ENCODE data around the gene HIBCH.
A peak's percentile ranks its signal among the peaks of the same experiment; 100 is the strongest.

HIBCH gene

DNA sequence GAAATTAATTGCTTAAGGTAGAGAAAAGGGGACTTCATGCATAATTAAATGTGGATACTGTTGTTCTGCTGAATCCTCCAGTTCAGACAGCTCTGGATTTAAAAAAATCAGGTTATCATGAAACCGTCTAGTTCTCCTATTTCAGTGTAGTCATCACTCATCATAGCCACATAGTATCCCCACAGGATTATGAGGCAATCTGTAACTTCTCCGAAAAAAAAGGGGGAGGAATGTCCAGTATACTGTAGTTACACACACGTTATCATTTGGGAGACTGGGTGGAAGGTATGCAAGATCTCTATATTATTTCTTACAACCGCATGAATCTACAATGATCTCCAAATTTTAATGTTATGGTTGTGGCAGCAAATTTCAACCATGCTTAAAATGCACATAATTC, 114.0 kb downstream of the HIBCH start:
- TF ChIP-seq POLR2AphosphoS5 (IDR thresholded peaks at IDR 0.05; ENCODE audit: low read depth, low read length) = no peak
- TF ChIP-seq SPI1 (IDR thresholded peaks at IDR 0.05; ENCODE audit: low read depth, low read length) = no peak
- TF ChIP-seq POLR2A (IDR thresholded peaks at IDR 0.05; ENCODE audit: low read depth, low read length) = no peak
- no peak for TF ChIP-seq TAF1 (IDR thresholded peaks at IDR 0.05; ENCODE audit: low read depth, low read length)
- no peak for TF ChIP-seq PAX5 (IDR thresholded peaks at IDR 0.05; ENCODE audit: insufficient read depth, low read length, severe bottlenecking)
- no peak for TF ChIP-seq POU2F2 (IDR thresholded peaks at IDR 0.05; ENCODE audit: low read depth, low read length)
- no peak for DNase-seq (ENCODE audit: insufficient read length, low spot score)
- no peak for FAIRE-seq

DNA sequence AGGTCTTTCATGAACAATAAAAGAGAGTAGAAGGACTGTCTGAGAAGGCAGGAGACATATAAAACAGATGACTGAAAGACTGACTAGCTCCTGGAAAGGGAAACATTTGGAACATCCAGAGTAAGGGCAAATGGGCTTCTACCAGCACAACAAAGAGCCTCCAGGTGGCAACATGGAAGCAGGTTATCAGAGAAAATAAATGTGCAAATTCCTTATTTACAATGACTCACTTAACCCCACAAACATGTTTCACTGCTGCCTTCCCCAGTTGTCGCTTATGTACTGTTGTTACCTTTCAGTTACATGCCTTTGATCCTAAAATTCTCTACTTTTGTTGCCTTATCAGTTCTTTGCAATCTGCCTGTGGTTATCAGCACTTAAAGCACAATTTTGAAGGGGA, 117.0 kb downstream of the HIBCH start:
- FAIRE-seq = peak; percentile 9
- TF ChIP-seq SPI1 (IDR thresholded peaks at IDR 0.05; ENCODE audit: low read depth, low read length) = no peak
- TF ChIP-seq POLR2A (IDR thresholded peaks at IDR 0.05; ENCODE audit: low read depth, low read length) = no peak
- no peak for TF ChIP-seq POU2F2 (IDR thresholded peaks at IDR 0.05; ENCODE audit: low read depth, low read length)
- no peak for TF ChIP-seq PAX5 (IDR thresholded peaks at IDR 0.05; ENCODE audit: insufficient read depth, low read length, severe bottlenecking)
- TF ChIP-seq POLR2AphosphoS5 (IDR thresholded peaks at IDR 0.05; ENCODE audit: low read depth, low read length) = no peak
- no peak for TF ChIP-seq TAF1 (IDR thresholded peaks at IDR 0.05; ENCODE audit: low read depth, low read length)
- no peak for DNase-seq (ENCODE audit: insufficient read length, low spot score)

DNA sequence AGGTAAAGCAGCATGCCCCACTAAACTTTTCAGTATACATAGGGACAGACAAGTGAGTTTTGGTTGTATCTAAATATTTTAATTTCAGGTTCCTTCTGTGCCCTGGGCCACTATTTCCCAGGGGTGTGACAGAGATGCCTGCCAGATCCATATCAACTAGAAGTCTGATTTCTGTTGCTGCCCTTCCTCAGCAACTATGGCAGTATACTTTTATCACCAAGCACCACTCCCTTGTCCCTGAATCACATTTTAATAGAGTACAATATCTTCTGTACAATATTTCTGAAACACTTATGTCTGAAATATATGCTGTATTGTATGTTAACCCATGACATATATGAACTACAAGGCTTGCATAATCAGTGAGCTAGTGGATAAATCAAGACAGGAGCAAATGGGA, 117.6 kb downstream of the HIBCH start:
- FAIRE-seq (no peak), DNase-seq (ENCODE audit: insufficient read length, low spot score) (no peak)
- TF ChIP-seq POLR2A (IDR thresholded peaks at IDR 0.05; ENCODE audit: low read depth, low read length) (no peak), POU2F2 (IDR thresholded peaks at IDR 0.05; ENCODE audit: low read depth, low read length) (no peak), TAF1 (IDR thresholded peaks at IDR 0.05; ENCODE audit: low read depth, low read length) (no peak), PAX5 (IDR thresholded peaks at IDR 0.05; ENCODE audit: insufficient read depth, low read length, severe bottlenecking) (no peak), POLR2AphosphoS5 (IDR thresholded peaks at IDR 0.05; ENCODE audit: low read depth, low read length) (no peak), SPI1 (IDR thresholded peaks at IDR 0.05; ENCODE audit: low read depth, low read length) (no peak)

DNA sequence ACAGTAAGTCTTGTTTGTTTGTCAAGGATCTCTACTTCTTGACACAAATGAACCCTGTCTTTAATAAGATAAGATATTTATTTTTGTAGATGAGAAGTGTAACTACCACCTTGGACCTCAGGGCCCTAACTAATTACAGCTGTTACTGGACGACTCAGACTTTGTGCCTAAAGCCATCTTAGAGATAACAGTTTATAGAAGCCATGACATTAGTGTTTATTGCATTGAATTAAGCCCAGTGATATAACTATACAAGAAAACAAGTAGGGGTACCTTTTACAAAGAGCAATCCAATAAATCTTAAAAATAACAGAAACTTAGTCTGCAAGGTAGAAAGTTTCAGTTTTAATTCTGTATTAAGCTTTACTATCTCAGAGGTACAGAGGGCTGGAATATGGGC, 119.0 kb downstream of the HIBCH start:
- TF ChIP-seq POU2F2 (IDR thresholded peaks at IDR 0.05; ENCODE audit: low read depth, low read length) (no peak), POLR2AphosphoS5 (IDR thresholded peaks at IDR 0.05; ENCODE audit: low read depth, low read length) (no peak), SPI1 (IDR thresholded peaks at IDR 0.05; ENCODE audit: low read depth, low read length) (no peak), TAF1 (IDR thresholded peaks at IDR 0.05; ENCODE audit: low read depth, low read length) (no peak), POLR2A (IDR thresholded peaks at IDR 0.05; ENCODE audit: low read depth, low read length) (no peak), PAX5 (IDR thresholded peaks at IDR 0.05; ENCODE audit: insufficient read depth, low read length, severe bottlenecking) (no peak)
- DNase-seq (ENCODE audit: insufficient read length, low spot score) (no peak), FAIRE-seq (no peak)

DNA sequence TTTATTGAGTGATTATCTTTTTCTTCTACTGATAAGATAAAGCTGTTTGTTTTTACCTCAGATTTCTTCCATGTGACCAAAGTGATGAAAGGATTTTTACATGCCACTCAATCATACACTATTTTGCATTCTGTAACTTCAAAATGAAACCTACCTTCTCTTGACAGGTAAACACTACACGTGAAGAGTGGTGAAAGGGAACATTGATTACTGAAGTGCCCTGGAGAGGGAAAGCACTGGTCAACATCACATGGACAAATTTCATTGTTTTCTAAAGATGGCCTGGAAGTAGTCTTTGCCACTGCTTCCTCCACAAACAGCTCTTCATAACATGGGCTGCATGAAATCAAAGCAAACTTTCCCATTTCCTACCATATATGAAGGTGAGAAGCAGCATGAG, 120.1 kb downstream of the HIBCH start:
- FAIRE-seq (no peak), DNase-seq (ENCODE audit: insufficient read length, low spot score) (no peak)
- no peak for TF ChIP-seq POU2F2 (IDR thresholded peaks at IDR 0.05; ENCODE audit: low read depth, low read length)
- TF ChIP-seq SPI1 (IDR thresholded peaks at IDR 0.05; ENCODE audit: low read depth, low read length) = no peak
- no peak for TF ChIP-seq TAF1 (IDR thresholded peaks at IDR 0.05; ENCODE audit: low read depth, low read length)
- no peak for TF ChIP-seq POLR2AphosphoS5 (IDR thresholded peaks at IDR 0.05; ENCODE audit: low read depth, low read length)
- no peak for TF ChIP-seq PAX5 (IDR thresholded peaks at IDR 0.05; ENCODE audit: insufficient read depth, low read length, severe bottlenecking)
- TF ChIP-seq POLR2A (IDR thresholded peaks at IDR 0.05; ENCODE audit: low read depth, low read length) = no peak

DNA sequence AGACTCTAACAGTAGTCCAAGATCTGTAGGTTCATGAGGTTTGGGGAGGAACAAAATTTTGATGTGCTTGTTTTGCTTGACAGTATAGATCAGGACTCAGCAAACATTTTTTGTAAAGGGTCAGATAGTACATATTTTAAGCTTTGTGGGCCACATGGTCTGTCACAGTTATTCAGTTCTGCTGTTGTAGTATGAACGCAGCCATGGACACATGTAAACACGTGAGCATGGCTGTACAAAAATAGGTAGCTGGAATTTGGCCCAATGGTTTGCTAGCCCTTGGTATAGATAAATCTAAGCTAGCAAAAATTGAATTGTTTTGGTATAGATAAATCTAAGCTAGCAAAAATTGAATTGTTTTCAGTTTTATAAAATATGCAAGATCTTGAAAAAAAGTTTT, 120.5 kb downstream of the HIBCH start:
- no peak for DNase-seq (ENCODE audit: insufficient read length, low spot score)
- FAIRE-seq = peak; percentile 16
- TF ChIP-seq POLR2A (IDR thresholded peaks at IDR 0.05; ENCODE audit: low read depth, low read length) (no peak), SPI1 (IDR thresholded peaks at IDR 0.05; ENCODE audit: low read depth, low read length) (no peak), POU2F2 (IDR thresholded peaks at IDR 0.05; ENCODE audit: low read depth, low read length) (no peak), TAF1 (IDR thresholded peaks at IDR 0.05; ENCODE audit: low read depth, low read length) (no peak), POLR2AphosphoS5 (IDR thresholded peaks at IDR 0.05; ENCODE audit: low read depth, low read length) (no peak), PAX5 (IDR thresholded peaks at IDR 0.05; ENCODE audit: insufficient read depth, low read length, severe bottlenecking) (no peak)

DNA sequence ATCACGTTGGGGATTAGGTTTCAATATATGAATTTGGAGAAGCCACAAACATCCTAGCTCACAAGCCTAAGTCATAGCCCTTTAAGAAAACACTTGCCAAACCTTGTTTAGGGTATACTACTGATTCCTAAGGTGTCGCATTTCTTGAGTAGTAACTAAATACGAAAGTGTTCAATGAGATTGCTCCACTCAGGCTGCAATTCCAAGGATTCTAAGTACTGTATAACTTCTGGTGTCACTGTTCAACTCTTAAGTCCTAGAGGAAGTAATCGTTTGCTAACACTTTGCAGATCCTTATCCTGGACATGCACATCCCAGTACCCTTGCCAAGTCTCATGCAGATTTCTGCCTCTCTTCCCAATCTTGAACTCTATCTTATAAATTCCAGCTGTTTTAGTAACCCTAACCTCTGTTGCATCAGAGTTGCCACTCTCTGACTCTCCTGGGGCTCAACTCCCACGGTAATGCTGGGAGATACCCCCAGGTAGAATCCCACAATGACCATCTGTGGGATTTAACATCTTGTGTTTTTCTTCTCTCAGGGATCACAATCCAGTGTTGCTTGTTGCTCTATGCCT, 122.4 kb downstream of the HIBCH start:
- FAIRE-seq (no peak), DNase-seq (ENCODE audit: insufficient read length, low spot score) (no peak)

DNA sequence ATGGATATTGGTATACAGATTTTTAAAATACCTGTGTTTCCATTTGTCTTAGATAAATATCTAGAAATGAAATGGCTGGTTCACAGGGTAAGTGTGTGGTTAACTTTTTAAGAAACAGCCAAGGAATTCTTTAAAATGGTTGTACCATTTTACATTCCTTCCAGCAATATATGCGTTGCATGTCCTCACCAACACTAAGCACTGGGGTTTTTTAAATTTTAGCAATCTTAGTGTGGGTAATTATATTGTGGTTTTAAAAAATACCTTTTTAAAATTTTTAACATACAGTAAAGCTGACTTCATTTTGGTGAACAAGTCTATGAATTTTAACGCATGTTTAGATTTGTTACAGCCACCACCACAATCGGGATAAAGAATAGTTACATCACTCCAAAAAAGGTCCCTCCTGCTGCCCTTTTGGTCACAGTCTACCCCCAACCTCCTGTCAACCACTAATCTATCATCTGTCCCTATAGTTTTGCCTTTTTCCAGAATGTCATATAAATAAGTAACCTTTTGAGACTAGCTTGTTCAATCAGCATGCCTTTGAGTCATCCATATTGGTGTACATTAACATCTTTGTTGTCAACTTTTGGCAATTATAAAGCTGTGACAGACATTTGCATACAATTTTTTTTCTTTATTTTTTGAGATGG, 129.0 kb downstream of the HIBCH start:
- TF ChIP-seq SPI1 (IDR thresholded peaks at IDR 0.05; ENCODE audit: low read depth, low read length) (no peak), TAF1 (IDR thresholded peaks at IDR 0.05; ENCODE audit: low read depth, low read length) (no peak), POLR2AphosphoS5 (IDR thresholded peaks at IDR 0.05; ENCODE audit: low read depth, low read length) (no peak), POU2F2 (IDR thresholded peaks at IDR 0.05; ENCODE audit: low read depth, low read length) (no peak), PAX5 (IDR thresholded peaks at IDR 0.05; ENCODE audit: insufficient read depth, low read length, severe bottlenecking) (no peak), POLR2A (IDR thresholded peaks at IDR 0.05; ENCODE audit: low read depth, low read length) (no peak)
- DNase-seq (ENCODE audit: insufficient read length, low spot score) = no peak

More for the DNA sequence above, 122.4 kb downstream of the HIBCH start:
- TF ChIP-seq TAF1 (IDR thresholded peaks at IDR 0.05; ENCODE audit: low read depth, low read length) (no peak), PAX5 (IDR thresholded peaks at IDR 0.05; ENCODE audit: insufficient read depth, low read length, severe bottlenecking) (no peak), SPI1 (IDR thresholded peaks at IDR 0.05; ENCODE audit: low read depth, low read length) (no peak)

DNA sequence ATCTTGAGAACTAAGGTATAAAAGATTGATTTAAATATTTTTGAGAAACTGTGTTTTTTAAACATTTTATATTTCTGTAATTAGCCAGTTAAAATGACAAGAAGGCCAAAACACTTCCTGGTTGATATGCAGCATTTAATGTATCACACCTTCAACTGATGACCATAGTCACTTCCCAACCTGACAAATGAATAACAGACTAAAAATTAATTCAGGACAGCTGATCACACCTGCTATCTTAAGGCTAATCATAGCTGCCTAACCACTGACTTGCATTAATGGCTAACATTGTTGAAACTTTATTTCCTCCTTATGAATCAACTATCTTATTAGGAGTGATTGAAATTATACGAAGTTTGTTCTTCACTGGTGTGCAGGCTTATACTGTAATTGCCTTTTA, 131.3 kb downstream of the HIBCH start:
- TF ChIP-seq POLR2A (IDR thresholded peaks at IDR 0.05; ENCODE audit: low read depth, low read length) (no peak), SPI1 (IDR thresholded peaks at IDR 0.05; ENCODE audit: low read depth, low read length) (no peak), TAF1 (IDR thresholded peaks at IDR 0.05; ENCODE audit: low read depth, low read length) (no peak), POU2F2 (IDR thresholded peaks at IDR 0.05; ENCODE audit: low read depth, low read length) (no peak), PAX5 (IDR thresholded peaks at IDR 0.05; ENCODE audit: insufficient read depth, low read length, severe bottlenecking) (no peak), POLR2AphosphoS5 (IDR thresholded peaks at IDR 0.05; ENCODE audit: low read depth, low read length) (no peak)
- no peak for DNase-seq (ENCODE audit: insufficient read length, low spot score)
- FAIRE-seq = no peak

More for the DNA sequence above, 129.0 kb downstream of the HIBCH start:
- no peak for FAIRE-seq

Measured in GM12891 (cell line).